H1 (cell line): ENCODE results near the gene FOXN3. TPM values are rescaled to one million over a fixed set of nuclear protein-coding genes. Genes with fewer than 3 reads are reported as not detected.
"Not testable (repeated sequence)": the region's sequence is repeated elsewhere in the genome, so short reads cannot be mapped to it uniquely, and the experiment has no call there.

Source experiments
- CTCF ChIA-PET: fragments of 300-600 bp; sonication (Branson Sonifier 250); formaldehyde crosslinking; loops from one replicate; lab custom pipeline; 2021; ENCODE audit not compliant: partially characterized antibody; lab: Charles Lee
- POLR2A ChIA-PET: fragments of 300-600 bp; sonication (Branson Sonifier 250); formaldehyde crosslinking; loops from one replicate; lab custom pipeline; 2021; ENCODE audit warnings: inconsistent platforms; ENCODE audit not compliant: partially characterized antibody; lab: Charles Lee
- DNase-seq, 2 experiments: peaks; one replicate each; pipeline versions ENCODE4 v3.0.0 to v3.0.0-alpha.2; 2010 to 2022; ENCODE audit warnings: low spot score in 2 of 2, low read depth in 1 of 2, mixed read lengths in 1 of 2
- FAIRE-seq: peaks from 2 replicates; lab custom pipeline; 2011; peaks lifted over from hg19 to GRCh38; lab: Jason Lieb, UNC
- H2AFZ ChIP-seq: 2 replicates; pipeline ENCODE4 v1.8.1; 2012; ENCODE audit warnings: low read length, inconsistent platforms
- H2AK5ac ChIP-seq: 2 replicates; pipeline ENCODE4 v1.6.1; 2013; ENCODE audit warnings: low read depth, low read length
- H2BK120ac ChIP-seq: replicated peaks from 2 replicates; pipeline ENCODE3; 2013; ENCODE audit warnings: low read depth, low read length, inconsistent platforms
- H2BK12ac ChIP-seq: 2 replicates; pipeline ENCODE4 v1.6.1; 2013; ENCODE audit warnings: low read depth, low read length
- H2BK15ac ChIP-seq: 2 replicates; pipeline ENCODE4 v1.6.1; 2013; ENCODE audit warnings: low read length
- H2BK20ac ChIP-seq: 2 replicates; pipeline ENCODE4 v1.6.1; 2013; ENCODE audit warnings: low read length
- H2BK5ac ChIP-seq: 2 replicates; pipeline ENCODE4 v1.6.1; 2013; ENCODE audit warnings: low read depth, low read length
- H3K14ac ChIP-seq: 2 replicates; pipeline ENCODE4 v1.6.1; 2013; ENCODE audit warnings: inconsistent platforms; ENCODE audit not compliant: insufficient read length
- H3K18ac ChIP-seq: 2 replicates; pipeline ENCODE4 v1.6.1; 2013; ENCODE audit warnings: low read length; ENCODE audit errors: extremely low read depth
- H3K23ac ChIP-seq: 2 replicates; pipeline ENCODE4 v1.6.1; 2013; ENCODE audit warnings: inconsistent platforms; ENCODE audit not compliant: insufficient read length
- H3K23me2 ChIP-seq: 2 replicates; pipeline ENCODE4 v1.6.1; 2013; ENCODE audit warnings: low read depth, low read length
- H3K27ac ChIP-seq: 2 replicates; pipeline ENCODE4 v1.6.1; 2011; ENCODE audit warnings: low read depth, low read length, inconsistent platforms
- H3K27me3 ChIP-seq, 4 experiments: replicated peaks in 1 of 4; 1 replicate in 1 of 4; 2 replicates in 3 of 4; pipeline versions ENCODE4 v1.6.1 to v1.8.1; 2011 to 2013; ENCODE audit warnings: low read length in 3 of 4, mild to moderate bottlenecking in 3 of 4, inconsistent platforms in 2 of 4, mixed read lengths in 2 of 4, moderate library complexity in 1 of 4; ENCODE audit not compliant: control insufficient read depth in 3 of 4, insufficient read depth in 3 of 4; ENCODE audit errors: extremely low read depth in 1 of 4
- H3K36me3 ChIP-seq, 4 experiments: 2 replicates each; pipeline versions ENCODE4 v1.6.1 to v1.8.1; 2011 to 2013; ENCODE audit warnings: mild to moderate bottlenecking in 4 of 4, low read length in 3 of 4, moderate library complexity in 2 of 4, control low read depth in 1 of 4, inconsistent platforms in 1 of 4; ENCODE audit not compliant: insufficient read depth in 4 of 4, control insufficient read depth in 2 of 4
- H3K4ac ChIP-seq: replicated peaks from 2 replicates; pipeline ENCODE3; 2013; ENCODE audit warnings: low read length, low read depth, mixed read lengths, inconsistent platforms; ENCODE audit not compliant: insufficient read length
- H3K4me1 ChIP-seq, 4 experiments: replicated peaks in 1 of 4; 1 replicate in 1 of 4; 2 replicates in 3 of 4; pipeline versions ENCODE4 v1.6.1 to v1.8.1; 2011 to 2013; ENCODE audit warnings: low read length in 3 of 4, inconsistent platforms in 2 of 4, mixed read lengths in 1 of 4; ENCODE audit not compliant: insufficient read depth in 4 of 4, control insufficient read depth in 3 of 4
- H3K4me2 ChIP-seq, 2 experiments: 2 replicates each; pipeline versions ENCODE4 v1.6.1 to v1.8.1; 2011 to 2013; ENCODE audit warnings: low read depth in 2 of 2, low read length in 2 of 2, control low read depth in 1 of 2, inconsistent platforms in 1 of 2, mild to moderate bottlenecking in 1 of 2; ENCODE audit not compliant: insufficient read depth in 1 of 2
- H3K4me3 ChIP-seq, 4 experiments: fragments of 200-600, 300-600 bp in 1 of 4; sonication (generic), shearing (Covaris generic), sonication (Bioruptor Twin) in 1 of 4; 2 replicates each; pipeline versions ENCODE4 v1.5.1 to v1.8.1; 2011 to 2016; ENCODE audit warnings: low read length in 4 of 4, low read depth in 3 of 4, control low read depth in 2 of 4, inconsistent platforms in 2 of 4, mild to moderate bottlenecking in 2 of 4, mixed read lengths in 1 of 4, moderate library complexity in 1 of 4; ENCODE audit not compliant: insufficient read depth in 2 of 4; ENCODE audit errors: extremely low read depth in 1 of 4
- H3K56ac ChIP-seq: replicated peaks from 2 replicates; pipeline ENCODE3; 2013; ENCODE audit warnings: low read depth, mild to moderate bottlenecking, mixed read lengths, low read length, inconsistent platforms; ENCODE audit not compliant: insufficient read length
- H3K79me1 ChIP-seq: 2 replicates; pipeline ENCODE4 v1.6.1; 2013; ENCODE audit warnings: low read depth, low read length, control low read depth
- H3K79me2 ChIP-seq, 2 experiments: 2 replicates each; pipeline versions ENCODE4 v1.6.1 to v1.8.1; 2012 to 2013; ENCODE audit warnings: low read length in 2 of 2, mild to moderate bottlenecking in 2 of 2, inconsistent platforms in 1 of 2; ENCODE audit not compliant: insufficient read depth in 2 of 2, control insufficient read depth in 1 of 2
- H3K9ac ChIP-seq, 4 experiments: replicated peaks in 1 of 4; 1 replicate in 1 of 4; 2 replicates in 3 of 4; pipeline versions ENCODE4 v1.6.1 to v1.8.1; 2011 to 2013; ENCODE audit warnings: low read depth in 3 of 4, low read length in 3 of 4, control low read depth in 2 of 4, mild to moderate bottlenecking in 2 of 4, moderate library complexity in 2 of 4, inconsistent platforms in 1 of 4; ENCODE audit errors: extremely low read depth in 1 of 4
- H3K9me3 ChIP-seq, 2 experiments: 2 replicates each; pipeline versions ENCODE4 v1.6.1 to v1.8.1; 2012 to 2013; ENCODE audit warnings: mild to moderate bottlenecking in 2 of 2, moderate library complexity in 2 of 2, control low read depth in 1 of 2, inconsistent platforms in 1 of 2, low read depth in 1 of 2, low read length in 1 of 2, mixed read lengths in 1 of 2; ENCODE audit not compliant: insufficient read depth in 2 of 2
- H4K20me1 ChIP-seq, 2 experiments: replicated peaks in 1 of 2; 2 replicates each; pipeline versions ENCODE3 to v1.8.1; 2011 to 2013; ENCODE audit warnings: inconsistent platforms in 2 of 2, low read length in 2 of 2, mild to moderate bottlenecking in 1 of 2; ENCODE audit not compliant: insufficient read depth in 2 of 2, control insufficient read depth in 1 of 2
- H4K5ac ChIP-seq: 2 replicates; pipeline ENCODE4 v1.6.1; 2013; ENCODE audit warnings: low read length, low read depth, mixed read lengths, inconsistent platforms; ENCODE audit not compliant: insufficient read length
- H4K8ac ChIP-seq: 2 replicates; pipeline ENCODE4 v1.8.0; 2013; ENCODE audit warnings: mild to moderate bottlenecking, moderate library complexity, low read length, inconsistent platforms; ENCODE audit not compliant: insufficient read depth; ENCODE audit errors: extremely low read depth
- H4K91ac ChIP-seq: replicated peaks from 2 replicates; pipeline ENCODE3; 2013; ENCODE audit warnings: low read length, mixed read lengths, inconsistent platforms; ENCODE audit not compliant: insufficient read length
- WGBS, 2 experiments: shearing (Covaris generic) in 1 of 2; methylation state at CpG; one replicate each; pipeline versions ENCODE4 v1.1.6 to v1.1.7; 2013 to 2015; ENCODE audit warnings: low lambda C conversion rate in 2 of 2, mixed read lengths in 2 of 2, inconsistent platforms in 1 of 2, low coverage in 1 of 2, missing lambda C conversion rate in 1 of 2; ENCODE audit not compliant: insufficient replicate concordance in 2 of 2, insufficient coverage in 1 of 2, insufficient read length in 1 of 2; ENCODE audit errors: extremely low coverage in 1 of 2, missing lambda C conversion rate in 1 of 2; 5-methylcytosine and 5-hydroxymethylcytosine counted together
- polyA plus RNA-seq, 7 experiments: library from polyadenylated mRNA; depleted of rRNA in 3 of 7; stranded (reverse) in 5 of 7; unstranded in 2 of 7; fragments of >200 nt in 5 of 7; fragments of 200-250 nt in 2 of 7; gene quantifications; 1 replicate in 5 of 7; 2 replicates in 1 of 7; 4 replicates in 1 of 7; pipeline versions ENCODE4 v1.2.1 to v1.2.3, GENCODE V29; 2011 to 2013; ENCODE audit warnings: missing spikeins in 2 of 7, mixed read lengths in 2 of 7
- total RNA-seq: library from RNA; stranded (reverse); fragmentation: NEBNext Ultra II Directional; extraction: Animal tissue kit (Norgen Biotek cat#: 25700); gene quantifications from 2 replicates; pipeline ENCODE4 v1.2.1, GENCODE V29; 2021

The FOXN3 gene
- total and polyA plus RNA-seq, 2 of the 8 experiments (the other 6 are each of a cell fraction or from before 2014, with no cell fraction given): 52.6 to 178 TPM

DNA sequence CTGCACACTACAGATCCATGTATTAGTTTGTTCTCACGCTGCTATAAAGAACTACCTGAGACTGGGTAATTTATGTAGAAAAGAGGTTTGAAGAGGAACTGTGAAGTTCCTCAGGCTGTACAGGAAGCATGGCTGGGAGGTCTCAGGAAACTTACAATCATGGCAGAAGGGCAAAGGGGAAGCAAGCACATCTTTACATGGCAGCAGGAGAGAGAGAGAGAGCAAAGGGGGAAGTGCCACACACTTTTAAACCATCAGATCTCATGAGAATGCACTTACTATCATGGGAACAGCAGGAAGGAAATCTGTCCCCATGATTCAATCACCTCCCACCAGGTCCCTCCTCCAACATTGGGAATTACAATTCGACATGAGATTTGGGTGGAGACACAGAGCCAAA is 265.3 kb downstream of the FOXN3 start:
- POLR2A ChIA-PET, H2BK120ac ChIP-seq, H3K4me1 ChIP-seq, H3K4ac ChIP-seq, H4K91ac ChIP-seq, H4K8ac ChIP-seq, H3K23ac ChIP-seq, H2BK12ac ChIP-seq, H2AK5ac ChIP-seq, FAIRE-seq, H3K9me3 ChIP-seq, H3K4me2 ChIP-seq, H3K14ac ChIP-seq, H3K36me3 ChIP-seq, H2BK20ac ChIP-seq, H2AFZ ChIP-seq, H3K79me2 ChIP-seq, H3K4me3 ChIP-seq, H3K79me1 ChIP-seq, H3K9ac ChIP-seq, H4K5ac ChIP-seq, DNase-seq, H2BK15ac ChIP-seq, H3K23me2 ChIP-seq, H4K20me1 ChIP-seq, H3K27me3 ChIP-seq, H3K27ac ChIP-seq, H2BK5ac ChIP-seq, H3K18ac ChIP-seq, H3K56ac ChIP-seq: not testable (repeated sequence)
- 90% methylated on average over 2 of the region's 2 CpGs; no CpG with 5 or more reads in 1 of the 2 experiments for WGBS, 2 experiments
- CTCF ChIA-PET: interaction anchor here (1.7 kb wide), 1 partner anchor 26 kb away, joined by 5 read pairs; no protein-coding TSS in a partner anchor
